ENCODE measurements around the gene ARFGEF3. TPM values are rescaled to one million over a fixed set of nuclear protein-coding genes. Genes with fewer than 3 reads are reported as not detected.

ARFGEF3 gene
- total RNA-seq, 1 donor from 2014 or later = 0.08 TPM

DNA sequence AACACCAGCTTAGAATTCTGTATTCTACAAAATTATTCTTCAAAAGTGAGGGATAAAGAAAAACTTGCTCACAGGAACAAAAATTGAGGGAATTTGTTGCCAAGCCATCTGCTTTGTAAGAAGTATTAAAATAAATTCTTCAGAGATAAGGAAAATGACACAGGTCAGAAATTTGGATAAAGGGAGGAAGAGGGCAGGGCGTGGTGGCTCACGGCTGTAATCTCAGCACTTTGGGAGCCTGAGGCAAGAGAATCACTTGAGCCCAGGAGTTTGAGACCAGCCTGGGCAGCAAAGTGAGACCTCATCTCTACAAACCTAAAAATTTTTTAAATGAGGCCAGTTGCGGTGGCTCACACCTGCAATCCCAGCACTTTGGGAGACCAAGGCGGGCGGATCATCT is 227.8 kb downstream of the ARFGEF3 start:
- no peak overlapping the region for H3K27ac Mint-ChIP-seq (ENCODE audit: unreplicated experiment)
- TF ChIP-seq, protein P1, sequence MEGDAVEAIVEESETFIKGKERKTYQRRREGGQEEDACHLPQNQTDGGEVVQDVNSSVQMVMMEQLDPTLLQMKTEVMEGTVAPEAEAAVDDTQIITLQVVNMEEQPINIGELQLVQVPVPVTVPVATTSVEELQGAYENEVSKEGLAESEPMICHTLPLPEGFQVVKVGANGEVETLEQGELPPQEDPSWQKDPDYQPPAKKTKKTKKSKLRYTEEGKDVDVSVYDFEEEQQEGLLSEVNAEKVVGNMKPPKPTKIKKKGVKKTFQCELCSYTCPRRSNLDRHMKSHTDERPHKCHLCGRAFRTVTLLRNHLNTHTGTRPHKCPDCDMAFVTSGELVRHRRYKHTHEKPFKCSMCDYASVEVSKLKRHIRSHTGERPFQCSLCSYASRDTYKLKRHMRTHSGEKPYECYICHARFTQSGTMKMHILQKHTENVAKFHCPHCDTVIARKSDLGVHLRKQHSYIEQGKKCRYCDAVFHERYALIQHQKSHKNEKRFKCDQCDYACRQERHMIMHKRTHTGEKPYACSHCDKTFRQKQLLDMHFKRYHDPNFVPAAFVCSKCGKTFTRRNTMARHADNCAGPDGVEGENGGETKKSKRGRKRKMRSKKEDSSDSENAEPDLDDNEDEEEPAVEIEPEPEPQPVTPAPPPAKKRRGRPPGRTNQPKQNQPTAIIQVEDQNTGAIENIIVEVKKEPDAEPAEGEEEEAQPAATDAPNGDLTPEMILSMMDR (IDR thresholded peaks at IDR 0.05) = no peak
- no peaks in the 10 kb centered on the region for H3K4me1 Mint-ChIP-seq (ENCODE audit: unreplicated experiment)
- no peak overlapping the region for H3K4me3 Mint-ChIP-seq (ENCODE audit: unreplicated experiment)
- H3K9me3 Mint-ChIP-seq (ENCODE audit: unreplicated experiment) = no peaks in the 10 kb centered on the region
- DNase-seq (ENCODE audit: extremely low spot score, unreplicated experiment) = no peak
- H3K36me3 Mint-ChIP-seq (ENCODE audit: unreplicated experiment) = no peaks in the 10 kb centered on the region
- H3K27me3 Mint-ChIP-seq (ENCODE audit: unreplicated experiment) = peaks cover 26% of the 10 kb centered on the region

Other genes with a start within 250 kb of the ARFGEF3 start
- gene PERP, start 54.5 kb upstream of the ARFGEF3 start, total RNA-seq = 26.0 and 26.6 TPM in 2 replicates
- gene PBOV1, start 56.6 kb downstream of the ARFGEF3 start, total RNA-seq = not detected in 2 replicates
- not detected in 2 replicates for gene SMIM28, start 216.0 kb downstream of the ARFGEF3 start, total RNA-seq
- 33.9 and 36.8 TPM in 2 replicates for gene HEBP2, start 242.3 kb downstream of the ARFGEF3 start, total RNA-seq

Measured in osteocyte (in vitro differentiated cells).